DND-41 (cell line): ENCODE results near the gene VSX2.

ENCODE experiments used
- ATAC-seq: fragments of 200-7000 bp; cut with Tn5 transposase; 3 replicates; pipeline ENCODE4 v1.9.1; 2021; ENCODE audit warnings: low read depth; ENCODE audit not compliant: insufficient read depth
- DNase-seq: peaks from one replicate; pipeline ENCODE4 v3.0.0-alpha.2; 2020
- H2AFZ ChIP-seq: 2 replicates; pipeline ENCODE4 v1.6.0; 2012; ENCODE audit warnings: low read depth, low read length
- H3K27ac ChIP-seq: 2 replicates; pipeline ENCODE4 v1.5.1; 2012; ENCODE audit warnings: low read length, inconsistent platforms
- H3K27me3 ChIP-seq: fragments of 200-600 bp; sonication (generic); 2 replicates; pipeline ENCODE4 v1.6.0; 2012; ENCODE audit warnings: low read length, mild to moderate bottlenecking, inconsistent platforms; ENCODE audit not compliant: insufficient read depth, poor library complexity
- H3K36me3 ChIP-seq: 2 replicates; pipeline ENCODE4 v1.5.1; 2012; ENCODE audit warnings: low read length, inconsistent platforms; ENCODE audit not compliant: insufficient read depth
- H3K4me1 ChIP-seq: 2 replicates; pipeline ENCODE4 v1.5.1; 2012; ENCODE audit warnings: mild to moderate bottlenecking, low read length; ENCODE audit not compliant: insufficient read depth
- H3K4me2 ChIP-seq: 2 replicates; pipeline ENCODE4 v1.6.0; 2012; ENCODE audit warnings: mild to moderate bottlenecking, moderate library complexity, low read length, inconsistent platforms; ENCODE audit not compliant: insufficient read depth
- H3K4me3 ChIP-seq, 2 experiments: fragments of 200-600 bp in 1 of 2; shearing (Covaris generic) in 1 of 2; 2 replicates each; pipeline ENCODE4 v1.5.1; 2012 to 2016; ENCODE audit warnings: inconsistent platforms in 2 of 2, low read length in 2 of 2, mild to moderate bottlenecking in 2 of 2, low read depth in 1 of 2, moderate library complexity in 1 of 2
- H3K79me2 ChIP-seq: 2 replicates; pipeline ENCODE4 v1.6.0; 2012; ENCODE audit warnings: low read length, inconsistent platforms; ENCODE audit not compliant: insufficient read depth
- H3K9ac ChIP-seq: 2 replicates; pipeline ENCODE4 v1.6.0; 2012; ENCODE audit warnings: low read depth, mild to moderate bottlenecking, inconsistent platforms, low read length, moderate library complexity
- H3K9me3 ChIP-seq: 2 replicates; pipeline ENCODE4 v1.5.1; 2012; ENCODE audit warnings: low read length, moderate library complexity, mild to moderate bottlenecking, inconsistent platforms; ENCODE audit not compliant: insufficient read depth, severe bottlenecking
- H4K20me1 ChIP-seq: 2 replicates; pipeline ENCODE4 v1.6.0; 2012; ENCODE audit warnings: low read length; ENCODE audit not compliant: insufficient read depth
- EZH2 ChIP-seq: IDR thresholded peaks from 3 replicates; pipeline ENCODE4 v1.6.1; 2012; ENCODE audit warnings: borderline replicate concordance, low read depth, mild to moderate bottlenecking, moderate library complexity, low read length, inconsistent platforms; ENCODE audit not compliant: severe bottlenecking
- TF ChIP-seq, protein P1 (sequence below): IDR thresholded peaks from 2 replicates; pipeline ENCODE4 v1.5.1; 2012; ENCODE audit warnings: borderline replicate concordance, low read length, moderate library complexity, mild to moderate bottlenecking; ENCODE audit not compliant: poor library complexity, severe bottlenecking; ENCODE audit errors: extremely low read depth

VSX2 gene

GRCh38 chr14:74195623-74196022, 43.6 kb upstream of the VSX2 start:
- Histone ChIP-seq H3K4me2 (no peak overlapping the region), H3K4me3 (no peak overlapping the region), H3K9ac (no peak overlapping the region), H2AFZ (no peak overlapping the region), H3K9me3 (no peaks in the 10 kb centered on the region), H3K27me3 (no peaks in the 10 kb centered on the region), H4K20me1 (no peaks in the 10 kb centered on the region), H3K27ac (no peak overlapping the region), H3K79me2 (no peaks in the 10 kb centered on the region), H3K36me3 (peaks cover 16% of the 10 kb centered on the region), H3K4me1 (no peaks in the 10 kb centered on the region)
- no peak for DNase-seq
- TF ChIP-seq, protein P1, sequence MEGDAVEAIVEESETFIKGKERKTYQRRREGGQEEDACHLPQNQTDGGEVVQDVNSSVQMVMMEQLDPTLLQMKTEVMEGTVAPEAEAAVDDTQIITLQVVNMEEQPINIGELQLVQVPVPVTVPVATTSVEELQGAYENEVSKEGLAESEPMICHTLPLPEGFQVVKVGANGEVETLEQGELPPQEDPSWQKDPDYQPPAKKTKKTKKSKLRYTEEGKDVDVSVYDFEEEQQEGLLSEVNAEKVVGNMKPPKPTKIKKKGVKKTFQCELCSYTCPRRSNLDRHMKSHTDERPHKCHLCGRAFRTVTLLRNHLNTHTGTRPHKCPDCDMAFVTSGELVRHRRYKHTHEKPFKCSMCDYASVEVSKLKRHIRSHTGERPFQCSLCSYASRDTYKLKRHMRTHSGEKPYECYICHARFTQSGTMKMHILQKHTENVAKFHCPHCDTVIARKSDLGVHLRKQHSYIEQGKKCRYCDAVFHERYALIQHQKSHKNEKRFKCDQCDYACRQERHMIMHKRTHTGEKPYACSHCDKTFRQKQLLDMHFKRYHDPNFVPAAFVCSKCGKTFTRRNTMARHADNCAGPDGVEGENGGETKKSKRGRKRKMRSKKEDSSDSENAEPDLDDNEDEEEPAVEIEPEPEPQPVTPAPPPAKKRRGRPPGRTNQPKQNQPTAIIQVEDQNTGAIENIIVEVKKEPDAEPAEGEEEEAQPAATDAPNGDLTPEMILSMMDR: no peak
- no peak for TF ChIP-seq EZH2
- ATAC-seq: no peak

- H3K36me3 ChIP-seq: peaks cover 12% of the 10 kb centered on the region
Measured at GRCh38 chr14:74198441-74199234, 40.6 kb upstream of the VSX2 start.

GRCh38 chr14:74202113-74202512, 37.1 kb upstream of the VSX2 start:
- Histone ChIP-seq H3K79me2 (no peaks in the 10 kb centered on the region), H4K20me1 (no peaks in the 10 kb centered on the region), H3K36me3 (peaks cover 12% of the 10 kb centered on the region), H3K27ac (no peak overlapping the region), H3K9me3 (no peaks in the 10 kb centered on the region), H3K4me2 (no peak overlapping the region), H3K4me1 (no peaks in the 10 kb centered on the region), H3K4me3 (no peak overlapping the region), H3K27me3 (no peaks in the 10 kb centered on the region), H3K9ac (no peak overlapping the region), H2AFZ (no peak overlapping the region)
- DNase-seq (no peak), ATAC-seq (no peak)
- TF ChIP-seq, protein P1: no peak
- no peak for TF ChIP-seq EZH2

More at GRCh38 chr14:74198441-74199234, 40.6 kb upstream of the VSX2 start:
- Histone ChIP-seq H3K9me3 (no peaks in the 10 kb centered on the region), H3K79me2 (no peaks in the 10 kb centered on the region), H2AFZ (no peak overlapping the region), H4K20me1 (no peaks in the 10 kb centered on the region), H3K9ac (no peak overlapping the region), H3K27me3 (no peaks in the 10 kb centered on the region), H3K4me1 (no peaks in the 10 kb centered on the region), H3K27ac (no peak overlapping the region), H3K4me3 (no peak overlapping the region), H3K4me2 (no peak overlapping the region)
- ATAC-seq (no peak), DNase-seq (no peak)
- no peak for TF ChIP-seq EZH2
- TF ChIP-seq, protein P1: no peak

DNA sequence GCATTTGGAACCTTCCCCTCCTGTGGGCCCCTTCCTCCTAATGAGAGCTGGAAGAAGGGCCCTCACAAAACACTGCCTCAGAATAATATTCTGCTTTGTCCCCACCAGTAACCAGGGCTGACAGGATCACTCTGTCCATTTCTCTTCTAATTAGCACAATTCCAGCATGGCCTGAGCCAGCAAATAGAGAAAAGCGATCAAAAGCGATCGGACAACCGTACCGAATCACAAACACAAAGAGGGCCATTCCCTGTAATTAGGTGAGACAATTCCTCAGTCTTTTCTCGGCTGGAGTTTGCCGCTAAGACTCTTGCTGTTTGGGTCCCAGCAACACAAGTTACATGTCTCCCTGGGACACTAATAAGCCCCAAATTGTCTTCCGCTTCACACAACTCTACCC, 35.6 kb upstream of the VSX2 start:
- ATAC-seq: no peak
- no peaks in the 10 kb centered on the region for H4K20me1 ChIP-seq
- H3K27me3 ChIP-seq: no peaks in the 10 kb centered on the region
- no peak overlapping the region for H3K27ac ChIP-seq
- H3K9me3 ChIP-seq: no peaks in the 10 kb centered on the region
- H2AFZ ChIP-seq: no peak overlapping the region
- no peaks in the 10 kb centered on the region for H3K79me2 ChIP-seq
- H3K9ac ChIP-seq: no peak overlapping the region
- H3K4me1 ChIP-seq: no peaks in the 10 kb centered on the region
- H3K4me2 ChIP-seq: no peak overlapping the region
- DNase-seq: no peak
- no peak overlapping the region for H3K4me3 ChIP-seq
- TF ChIP-seq EZH2: no peak
- TF ChIP-seq, protein P1: no peak
- H3K36me3 ChIP-seq: peaks cover 12% of the 10 kb centered on the region
